K562 (cell line): ENCODE measurements around the gene ATRN. TPM values are rescaled to one million over a fixed set of nuclear protein-coding genes. Genes with fewer than 3 reads are reported as not detected.

Source experiments
- BRF1 ChIP-seq: IDR thresholded peaks from 3 replicates; pipeline ENCODE4 v1.6.1; 2011; ENCODE audit warnings: borderline replicate concordance, mild to moderate bottlenecking; ENCODE audit not compliant: insufficient read length; ENCODE audit errors: extremely low read depth
- CEBPZ ChIP-seq: fragments of 150-350 bp; IDR thresholded peaks from 2 replicates; pipeline ENCODE4 v1.6.1; 2014; ENCODE audit warnings: low read depth, mild to moderate bottlenecking, low read length, borderline replicate concordance
- DDX20 ChIP-seq: fragments of 450-650 bp; IDR thresholded peaks from 2 replicates; pipeline ENCODE4 v1.6.1; 2016; ENCODE audit warnings: missing genetic modification characterization, low read depth, mild to moderate bottlenecking, missing compliant biosample characterization, moderate library complexity
- E4F1 ChIP-seq: fragments of 250-450 bp; sonication (Bioruptor Pico); IDR thresholded peaks from 2 replicates; pipeline ENCODE4 v1.5.0; 2021; ENCODE audit warnings: mild to moderate bottlenecking, borderline replicate concordance
- ELF4 ChIP-seq: fragments of 450-650 bp; formaldehyde crosslinking; IDR thresholded peaks from 2 replicates; pipeline ENCODE4 v1.4.0; 2022; ENCODE audit warnings: missing genetic modification characterization
- HCFC1 ChIP-seq: IDR thresholded peaks from 2 replicates; pipeline ENCODE4 v1.6.1; 2012; ENCODE audit warnings: low read depth, low read length, improper control_type of control experiment
- POLR3G ChIP-seq: IDR thresholded peaks from 2 replicates; pipeline ENCODE4 v1.6.1; 2011; ENCODE audit not compliant: insufficient read length, insufficient replicate concordance; ENCODE audit errors: extremely low read depth
- RERE ChIP-seq: sonication (generic); formaldehyde crosslinking; IDR thresholded peaks from 2 replicates; pipeline ENCODE4 v1.8.0; 2023; ENCODE audit warnings: missing genetic modification reagents, mild to moderate bottlenecking, borderline replicate concordance
- RFX1 ChIP-seq: fragments of 450-650 bp; IDR thresholded peaks from 2 replicates; pipeline ENCODE4 v1.6.1; 2016; ENCODE audit warnings: mild to moderate bottlenecking, moderate library complexity
- SRSF7 ChIP-seq: fragments of 200-400 bp; formaldehyde crosslinking; optimal IDR thresholded peaks from 2 replicates; pipeline ENCODE3; 2017; ENCODE audit warnings: mild to moderate bottlenecking, low read depth, low read length
- polyA plus RNA-seq, 8 experiments: library from polyadenylated mRNA; depleted of rRNA in 4 of 8; stranded (reverse) in 5 of 8; unstranded in 3 of 8; fragments of >200 nt; fragmentation: Nextera tagmentation in 2 of 8; fragmentation: Illumina TruSeq in 1 of 8; extraction: Ambion mirVana in 2 of 8; extraction: Trizol in 1 of 8; gene quantifications; 2 replicates each; pipeline versions ENCODE4 v1.2.1 to v1.2.3, GENCODE V29; 2011 to 2014; ENCODE audit warnings: inconsistent platforms in 1 of 8, missing spikeins in 1 of 8
- total RNA-seq, 7 experiments: library from RNA; depleted of rRNA in 6 of 7; stranded (reverse); fragments of >200 nt in 6 of 7; fragmentation: Illumina TruSeq in 2 of 7; extraction: Trizol in 2 of 7; gene quantifications; 2 replicates each; pipeline versions ENCODE4 v1.2.1 to v1.2.3, GENCODE V29; 2011 to 2021; ENCODE audit warnings: low replicate concordance in 1 of 7

Gene ATRN
- total and polyA plus RNA-seq, 9 of the 15 experiments (the other 6 are each of a cell fraction or from before 2014, with no cell fraction given) = 0.69 to 16.5 (median 7.6) TPM

GRCh38 chr20:3659492-3660261 is 188.9 kb downstream of the ATRN start (continued):
- TF ChIP-seq BRF1 (no peak), CEBPZ (no peak), HCFC1 (no peak), POLR3G (no peak), E4F1 (no peak), DDX20 (tag) (no peak), RFX1 (no peak), SRSF7 (no peak), ELF4 (CRISPR knock-in tag) (no peak), RERE (CRISPR knock-in tag) (no peak)
